ENCODE data around the gene MPZL3. TPM values are rescaled to one million over a fixed set of nuclear protein-coding genes. Genes with fewer than 3 reads are reported as not detected.
A peak's percentile ranks its signal among the peaks of the same experiment; 100 is the strongest.
"Not testable (repeated sequence)": the region's sequence is repeated elsewhere in the genome, so short reads cannot be mapped to it uniquely, and the experiment has no call there.

Gene MPZL3
- total RNA-seq, 1 experiment from 2014 or later, result 8.7 TPM

DNA sequence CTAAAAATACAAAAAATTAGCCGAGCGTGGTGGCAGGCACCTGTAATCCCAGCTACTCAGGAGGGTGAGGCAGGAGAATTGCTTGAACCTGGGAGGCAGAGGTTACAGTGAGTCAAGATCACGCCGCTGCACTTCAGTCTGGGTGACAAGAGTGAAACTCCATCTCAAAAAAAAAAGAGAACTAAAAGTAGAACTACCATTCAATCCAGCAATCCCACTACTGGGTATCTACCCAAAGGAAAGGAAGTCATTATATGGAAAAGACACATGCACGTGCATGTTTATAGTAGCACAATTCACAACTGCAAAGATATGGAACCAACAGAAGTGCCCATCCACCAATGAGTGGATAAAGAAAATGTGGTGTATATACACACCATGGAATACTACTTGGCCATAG lies 68.5 kb downstream of the MPZL3 start:
- RAD21 ChIA-PET (ENCODE audit: low non-redundant PET in 1 of 2, low total read pairs in 2 of 2, uncharacterized antibody in 2 of 2, unreplicated experiment in 2 of 2); CTCF ChIA-PET; BruUV-seq (replicated peaks): not testable (repeated sequence)

DNA sequence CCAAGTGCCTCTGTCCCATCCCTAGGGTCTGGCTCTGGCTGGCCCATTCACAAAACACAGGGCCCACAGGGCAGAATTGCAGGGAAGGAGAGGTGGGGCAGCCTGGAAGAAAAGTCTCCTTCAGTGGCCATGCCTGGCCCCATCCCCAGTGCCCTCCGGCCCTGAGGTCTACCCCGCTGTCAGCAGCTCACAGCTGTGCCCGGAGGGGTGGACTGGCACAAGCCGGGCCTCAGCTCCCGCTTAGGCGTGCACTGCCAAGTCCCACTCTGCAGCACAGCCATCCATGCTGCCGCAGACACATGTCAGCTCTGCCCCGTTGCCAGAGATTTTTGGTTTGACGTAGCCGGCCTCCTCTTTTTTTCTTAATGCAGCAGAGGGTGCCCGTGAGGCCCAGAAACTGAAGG lies 71.9 kb downstream of the MPZL3 start:
- no TSS peak for BruUV-seq (replicated peaks)
- ATAC-seq, result peak; percentile 93
- Histone ChIP-seq H4K20me1 (ENCODE audit: insufficient read depth) (no peaks in the 10 kb centered on the region), H3K36me3 (ENCODE audit: control insufficient read depth in 1 of 2, insufficient read depth in 2 of 2, low read length in 2 of 2) (no peaks in the 10 kb centered on the region), H3K4me3 (replicated peaks in 1 of 2; ENCODE audit: low read depth in 1 of 2, low read length in 2 of 2) (no peak overlapping the region), H3K9me2 (ENCODE audit: insufficient read depth) (no peaks in the 10 kb centered on the region), H3K4me1 (ENCODE audit: control insufficient read depth in 1 of 2, insufficient read depth in 2 of 2, low read length in 2 of 2) (peaks cover 6 to 12% of the 10 kb centered on the region in 2 experiments; a peak in 3 of 4 replicates), H3K79me2 (ENCODE audit: insufficient read depth, low read length) (no peaks in the 10 kb centered on the region), H3K9me3 (ENCODE audit: control insufficient read depth in 1 of 2, insufficient read depth in 1 of 2, low read depth in 1 of 2, low read length in 2 of 2) (no peaks in the 10 kb centered on the region), H3K4me2 (ENCODE audit: low read length) (peak overlapping the region; percentile 61), H2AFZ (ENCODE audit: low read depth, low read length, poor library complexity, severe bottlenecking) (peak overlapping the region; percentile 98), H3K27ac (ENCODE audit: low read depth, low read length) (peak overlapping the region; percentile 12; the same call in 1 of the 2 replicates), H3K9ac (ENCODE audit: low read length) (peak overlapping the region; percentile 9; the same call in 1 of the 2 replicates), H3K27me3 (ENCODE audit: insufficient read depth, low read length) (no peaks in the 10 kb centered on the region)
- ChIA-PET CTCF (interaction anchor here (0.9 to 3.0 kb wide), 3 partner anchors 9 to 34 kb away, joined by 3 to 18 read pairs (median 4); no protein-coding TSS in a partner anchor), RAD21 (ENCODE audit: low non-redundant PET in 1 of 2, low total read pairs in 2 of 2, uncharacterized antibody in 2 of 2, unreplicated experiment in 2 of 2) (interaction anchor here in 1 of 2 experiments (0.8 kb wide), 1 partner anchor 9 kb away, joined by 3 read pairs; no protein-coding TSS in a partner anchor), POLR2A (interaction anchor here (1.1 kb wide), 1 partner anchor 61 kb away, joined by 3 read pairs; no protein-coding TSS in a partner anchor)
- no peak for TF ChIP-seq SIN3A (IDR thresholded peaks at IDR 0.05; ENCODE audit: low read depth)
- peak; percentile 33 for TF ChIP-seq YY1 (IDR thresholded peaks at IDR 0.05; ENCODE audit: extremely low read depth, insufficient replicate concordance, low read depth, low read length)
- TF ChIP-seq, protein P1, sequence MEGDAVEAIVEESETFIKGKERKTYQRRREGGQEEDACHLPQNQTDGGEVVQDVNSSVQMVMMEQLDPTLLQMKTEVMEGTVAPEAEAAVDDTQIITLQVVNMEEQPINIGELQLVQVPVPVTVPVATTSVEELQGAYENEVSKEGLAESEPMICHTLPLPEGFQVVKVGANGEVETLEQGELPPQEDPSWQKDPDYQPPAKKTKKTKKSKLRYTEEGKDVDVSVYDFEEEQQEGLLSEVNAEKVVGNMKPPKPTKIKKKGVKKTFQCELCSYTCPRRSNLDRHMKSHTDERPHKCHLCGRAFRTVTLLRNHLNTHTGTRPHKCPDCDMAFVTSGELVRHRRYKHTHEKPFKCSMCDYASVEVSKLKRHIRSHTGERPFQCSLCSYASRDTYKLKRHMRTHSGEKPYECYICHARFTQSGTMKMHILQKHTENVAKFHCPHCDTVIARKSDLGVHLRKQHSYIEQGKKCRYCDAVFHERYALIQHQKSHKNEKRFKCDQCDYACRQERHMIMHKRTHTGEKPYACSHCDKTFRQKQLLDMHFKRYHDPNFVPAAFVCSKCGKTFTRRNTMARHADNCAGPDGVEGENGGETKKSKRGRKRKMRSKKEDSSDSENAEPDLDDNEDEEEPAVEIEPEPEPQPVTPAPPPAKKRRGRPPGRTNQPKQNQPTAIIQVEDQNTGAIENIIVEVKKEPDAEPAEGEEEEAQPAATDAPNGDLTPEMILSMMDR (IDR thresholded peaks at IDR 0.05 in 2 of 3, conservative IDR thresholded peaks at IDR 0.05 in 1 of 3; ENCODE audit: borderline replicate concordance in 1 of 3, insufficient read depth in 1 of 3, low read depth in 2 of 3, low read length in 2 of 3), result 0 out of 6 replicates have a peak, but pooled peaks of 1 of the 3 experiments have one; percentile 5
- TF ChIP-seq, protein P2, sequence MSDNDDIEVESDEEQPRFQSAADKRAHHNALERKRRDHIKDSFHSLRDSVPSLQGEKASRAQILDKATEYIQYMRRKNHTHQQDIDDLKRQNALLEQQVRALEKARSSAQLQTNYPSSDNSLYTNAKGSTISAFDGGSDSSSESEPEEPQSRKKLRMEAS (IDR thresholded peaks at IDR 0.05), result peak; percentile 76; the same call in 1 of the 2 replicates
- peak; percentile 25; the same call in 1 of the 2 replicates for TF ChIP-seq ZFX (IDR thresholded peaks at IDR 0.05)
- no peak for TF ChIP-seq TCF7L2 (IDR thresholded peaks at IDR 0.05; ENCODE audit: borderline replicate concordance, extremely low read depth, insufficient read depth, insufficient read length)
- 0 out of 2 replicates have a peak, but pooled peaks have one; percentile 20 for TF ChIP-seq POLR2AphosphoS5 (IDR thresholded peaks at IDR 0.05; ENCODE audit: low read depth, low read length)
- peak; percentile 55 for DNase-seq (ENCODE audit: low read depth, low spot score)
- intact Hi-C loops (cut with micrococcal nuclease), result no loop called here

More for the DNA sequence above, 68.5 kb downstream of the MPZL3 start:
- H3K4me2 ChIP-seq (ENCODE audit: low read length); H3K36me3 ChIP-seq (ENCODE audit: control insufficient read depth in 1 of 2, insufficient read depth in 2 of 2, low read length in 2 of 2); DNase-seq (ENCODE audit: low read depth, low spot score); H3K79me2 ChIP-seq (ENCODE audit: insufficient read depth, low read length); intact Hi-C loops (cut with micrococcal nuclease); POLR2A ChIA-PET; H3K4me3 ChIP-seq (replicated peaks in 1 of 2; ENCODE audit: low read depth in 1 of 2, low read length in 2 of 2); H3K9ac ChIP-seq (ENCODE audit: low read length); ATAC-seq; H2AFZ ChIP-seq (ENCODE audit: low read depth, low read length, poor library complexity, severe bottlenecking); H3K9me3 ChIP-seq (ENCODE audit: control insufficient read depth in 1 of 2, insufficient read depth in 1 of 2, low read depth in 1 of 2, low read length in 2 of 2); H3K9me2 ChIP-seq (ENCODE audit: insufficient read depth); H4K20me1 ChIP-seq (ENCODE audit: insufficient read depth); H3K27me3 ChIP-seq (ENCODE audit: insufficient read depth, low read length); H3K27ac ChIP-seq (ENCODE audit: low read depth, low read length): not testable (repeated sequence)
- H3K4me1 ChIP-seq (ENCODE audit: control insufficient read depth in 1 of 2, insufficient read depth in 2 of 2, low read length in 2 of 2), result peaks cover 6 to 12% of the 10 kb centered on the region in 2 experiments; a peak in 3 of 4 replicates
